Activated B cell treated with CpG ODN at 0.5 μM for 24 hours (primary cell): ENCODE data around the gene DAB1. TPM values are rescaled to one million over a fixed set of nuclear protein-coding genes. Genes with fewer than 3 reads are reported as not detected.

Experiments
- ATAC-seq: fragments of 200-7000 bp; cut with Tn5 transposase; one replicate; pipeline ENCODE4 v1.10.0; 2021; ENCODE audit warnings: low read depth, mild to moderate bottlenecking, moderate library complexity
- CTCF ChIA-PET: fragments of 350-600 bp; sonication (Branson Sonifier 250); formaldehyde crosslinking; loops from one replicate; lab custom pipeline; 2021; ENCODE audit warnings: antibody characterized with exemption; lab: Charles Lee
- POLR2A ChIA-PET: fragments of 350-600 bp; sonication (Branson Sonifier 250); formaldehyde crosslinking; loops from one replicate; lab custom pipeline; 2021; ENCODE audit warnings: antibody characterized with exemption; lab: Charles Lee
- DNase-seq: peaks from one replicate; pipeline ENCODE4 v3.0.0; 2022
- H3K27ac Mint-ChIP-seq: one replicate; pipeline ENCODE4 v1.8.0; 2020; ENCODE audit warnings: mixed read lengths
- H3K27me3 Mint-ChIP-seq: one replicate; pipeline ENCODE4 v1.8.0; 2021; ENCODE audit warnings: mixed read lengths
- H3K36me3 Mint-ChIP-seq: one replicate; pipeline ENCODE4 v1.8.0; 2021; ENCODE audit warnings: low read depth, mixed read lengths
- H3K4me1 Mint-ChIP-seq: one replicate; pipeline ENCODE4 v1.8.0; 2021; ENCODE audit warnings: mixed read lengths
- H3K4me3 Mint-ChIP-seq: one replicate; pipeline ENCODE4 v1.8.0; 2020; ENCODE audit warnings: mild to moderate bottlenecking, mixed read lengths
- H3K9me3 Mint-ChIP-seq: one replicate; pipeline ENCODE4 v1.8.0; 2020; ENCODE audit warnings: mixed read lengths
- CTCF ChIP-seq: fragments of 200-600 bp; IDR thresholded peaks from one replicate; pipeline ENCODE4 v1.8.0; 2022; ENCODE audit warnings: antibody characterized with exemption, mild to moderate bottlenecking
- intact Hi-C: fragments of 100-400 bp; cut with micrococcal nuclease; formaldehyde crosslinking; loops from one replicate; pipeline ENCODE4 v1.15.1; 2024
- total RNA-seq: library from RNA; stranded (reverse); gene quantifications from 2 replicates; pipeline ENCODE4 v1.2.3, GENCODE V29; 2022

Gene DAB1
- total RNA-seq, 1 donor from 2014 or later, result not detected

GRCh38 chr1:56964349-56965017 lies 459.4 kb downstream of the DAB1 start:
- CTCF ChIA-PET, result no interaction called here
- Mint-ChIP-seq H3K36me3 (no peaks in the 10 kb centered on the region), H3K27me3 (no peaks in the 10 kb centered on the region), H3K4me3 (no peak overlapping the region), H3K4me1 (no peaks in the 10 kb centered on the region), H3K27ac (no peak overlapping the region), H3K9me3 (peaks cover 2% of the 10 kb centered on the region)
- DNase-seq (no peak), ATAC-seq (no peak)
- no peak for TF ChIP-seq CTCF
- POLR2A ChIA-PET, result no interaction called here
- intact Hi-C loops, result no loop called here

- intact Hi-C loops, result no loop called here
- no peaks in the 10 kb centered on the region for H3K4me1 Mint-ChIP-seq
- peaks cover 1% of the 10 kb centered on the region for H3K9me3 Mint-ChIP-seq
- no peak overlapping the region for H3K27ac Mint-ChIP-seq
- TF ChIP-seq CTCF, result no peak
- H3K36me3 Mint-ChIP-seq, result no peaks in the 10 kb centered on the region
- POLR2A ChIA-PET, result no interaction called here
- no peak for DNase-seq
- CTCF ChIA-PET, result no interaction called here
- H3K27me3 Mint-ChIP-seq, result no peaks in the 10 kb centered on the region
- no peak for ATAC-seq
- H3K4me3 Mint-ChIP-seq, result no peak overlapping the region
Observed at GRCh38 chr1:56963667-56964066, 460.2 kb downstream of the DAB1 start.

GRCh38 chr1:56961426-56961825 lies 462.4 kb downstream of the DAB1 start:
- Mint-ChIP-seq H3K4me3 (no peak overlapping the region), H3K27ac (no peak overlapping the region), H3K9me3 (no peaks in the 10 kb centered on the region), H3K27me3 (no peaks in the 10 kb centered on the region), H3K36me3 (no peaks in the 10 kb centered on the region), H3K4me1 (no peaks in the 10 kb centered on the region)
- intact Hi-C loops, result no loop called here
- no peak for TF ChIP-seq CTCF
- DNase-seq (no peak), ATAC-seq (no peak)
- ChIA-PET POLR2A (no interaction called here), CTCF (no interaction called here)

- ChIA-PET CTCF (no interaction called here), POLR2A (no interaction called here)
- ATAC-seq (no peak), DNase-seq (no peak)
- Mint-ChIP-seq H3K27ac (no peak overlapping the region), H3K4me1 (no peaks in the 10 kb centered on the region), H3K9me3 (no peaks in the 10 kb centered on the region), H3K4me3 (no peak overlapping the region), H3K27me3 (no peaks in the 10 kb centered on the region), H3K36me3 (no peaks in the 10 kb centered on the region)
- intact Hi-C loops, result no loop called here
- TF ChIP-seq CTCF, result no peak
Observed at GRCh38 chr1:56958526-56958925, 465.3 kb downstream of the DAB1 start.

- intact Hi-C loops, result no loop called here
- no peaks in the 10 kb centered on the region for H3K9me3 Mint-ChIP-seq
- DNase-seq (no peak), ATAC-seq (no peak)
- no peaks in the 10 kb centered on the region for H3K36me3 Mint-ChIP-seq
- H3K27me3 Mint-ChIP-seq, result no peaks in the 10 kb centered on the region
- H3K4me1 Mint-ChIP-seq, result no peaks in the 10 kb centered on the region
- CTCF ChIA-PET, result no interaction called here
- H3K4me3 Mint-ChIP-seq, result no peak overlapping the region
- POLR2A ChIA-PET, result no interaction called here
- no peak for TF ChIP-seq CTCF
- H3K27ac Mint-ChIP-seq, result no peak overlapping the region
Observed at GRCh38 chr1:56957931-56958330, 465.9 kb downstream of the DAB1 start.
